Stimulated activated CD8-positive, alpha-beta memory T cell treated with anti-CD3 and anti-CD28 coated beads, Interleukin-2, amount 100 ng/mL, for 1 hour (primary cell): Measurements from ENCODE around the gene NGFR.

Experiments used
- DNase-seq, 2 donors: peaks; one replicate each; pipeline ENCODE4 v3.0.0-alpha.2; 2020; ENCODE audit warnings: low read depth in 2 of 2

NGFR gene

DNA sequence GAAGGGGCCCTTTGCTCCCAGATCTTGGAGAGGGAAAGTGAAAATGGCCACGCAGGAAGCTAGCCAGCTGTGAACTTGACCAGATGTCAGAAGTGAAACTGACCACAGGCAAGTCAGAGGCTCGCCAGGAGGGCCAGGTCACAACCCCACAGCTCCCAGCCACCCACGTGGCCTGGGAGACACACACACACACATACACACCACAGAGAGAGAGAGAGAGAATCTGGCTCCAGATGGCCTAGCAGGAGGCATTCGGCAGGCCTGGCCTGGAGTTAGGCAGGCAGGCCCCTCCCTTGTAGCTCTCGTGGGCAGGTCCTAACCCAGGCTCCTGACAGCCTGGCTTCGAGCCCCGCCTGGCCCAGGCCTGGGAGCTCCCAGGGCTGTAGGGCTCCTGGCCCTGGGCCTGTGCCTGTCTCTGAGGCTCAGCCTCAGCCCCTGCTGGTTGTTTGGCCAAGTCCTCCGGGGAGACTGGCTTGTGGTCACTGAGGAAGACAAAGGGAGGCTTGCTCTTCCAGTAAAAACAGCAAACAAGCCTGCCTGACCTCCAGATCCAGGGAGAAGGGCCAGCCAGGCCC, 20.2 kb downstream of the NGFR start:
- no peak for DNase-seq

DNA sequence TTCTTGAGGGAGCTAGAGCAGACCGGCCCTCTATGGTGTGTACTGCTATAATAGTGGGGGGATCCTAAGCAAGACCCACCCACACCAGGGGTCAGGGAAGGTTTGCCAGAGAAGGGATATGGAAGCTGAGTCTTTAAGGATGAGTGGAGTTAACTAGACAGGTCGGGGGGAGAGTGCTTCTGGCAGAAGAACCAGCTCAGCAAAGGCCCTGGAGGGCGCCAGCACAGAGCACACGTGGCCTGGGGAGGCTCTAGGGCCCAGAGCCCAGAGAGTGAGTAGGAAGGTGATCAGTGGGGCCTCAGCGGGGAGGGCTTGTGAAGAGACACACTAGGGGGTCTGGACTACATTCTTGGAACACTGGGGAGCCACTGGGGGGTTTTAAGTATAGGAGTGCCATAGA, 21.1 kb downstream of the NGFR start:
- no peak for DNase-seq

DNA sequence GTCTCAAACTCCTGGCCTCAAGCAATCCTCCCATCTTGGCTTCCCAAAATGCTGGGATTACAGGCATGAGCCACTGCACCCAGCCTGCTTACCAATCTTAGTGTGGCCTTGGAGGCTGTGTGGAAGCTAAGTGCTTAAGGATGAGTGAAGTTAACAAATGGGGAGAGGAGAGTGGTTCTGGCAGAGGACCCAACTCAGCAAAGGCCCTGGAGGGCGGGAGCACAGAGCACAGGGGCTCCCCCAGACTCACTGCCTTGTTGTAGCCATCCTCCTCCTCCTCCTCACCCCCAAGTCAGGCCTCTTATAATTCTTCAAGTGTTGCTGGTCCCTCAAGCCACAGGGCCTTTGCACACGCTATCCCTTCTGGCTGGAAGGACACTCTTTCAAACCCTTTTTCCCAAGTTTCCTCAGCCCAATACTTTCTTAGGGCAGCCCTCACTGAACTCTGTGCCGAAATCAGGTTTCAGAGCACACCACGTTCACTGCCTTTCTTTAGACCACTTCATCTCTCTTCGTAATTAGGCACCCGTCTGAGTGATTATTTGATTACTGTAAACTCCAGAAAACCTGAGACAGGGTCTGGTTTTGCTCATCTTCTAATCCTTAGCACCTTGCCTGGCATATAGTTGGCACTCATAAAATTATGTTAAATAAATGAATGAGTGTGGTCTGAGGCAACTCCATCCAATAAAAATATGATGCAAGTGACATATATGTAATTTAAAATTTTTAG, 23.4 kb downstream of the NGFR start:
- no peak for DNase-seq

DNA sequence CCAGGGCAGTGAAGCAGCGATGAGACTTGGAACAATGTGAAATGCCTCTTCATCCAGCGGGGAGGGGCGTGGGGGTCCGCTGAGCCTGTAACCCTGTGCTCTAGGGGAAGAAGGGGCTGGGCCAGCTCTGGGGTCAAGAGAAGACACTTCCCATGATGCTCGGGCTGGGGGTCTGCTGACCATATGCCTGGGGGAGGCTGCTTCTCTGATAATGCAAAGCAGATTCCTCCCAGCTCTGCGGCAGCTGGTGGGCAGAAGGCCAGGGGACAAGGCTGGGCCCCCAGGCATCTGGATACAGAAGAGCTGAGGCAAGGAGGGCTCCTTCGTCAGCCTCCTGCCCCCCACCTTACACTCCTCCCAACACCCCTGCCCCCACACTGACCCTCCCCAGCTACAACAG, 24.7 kb downstream of the NGFR start:
- DNase-seq = no peak

DNA sequence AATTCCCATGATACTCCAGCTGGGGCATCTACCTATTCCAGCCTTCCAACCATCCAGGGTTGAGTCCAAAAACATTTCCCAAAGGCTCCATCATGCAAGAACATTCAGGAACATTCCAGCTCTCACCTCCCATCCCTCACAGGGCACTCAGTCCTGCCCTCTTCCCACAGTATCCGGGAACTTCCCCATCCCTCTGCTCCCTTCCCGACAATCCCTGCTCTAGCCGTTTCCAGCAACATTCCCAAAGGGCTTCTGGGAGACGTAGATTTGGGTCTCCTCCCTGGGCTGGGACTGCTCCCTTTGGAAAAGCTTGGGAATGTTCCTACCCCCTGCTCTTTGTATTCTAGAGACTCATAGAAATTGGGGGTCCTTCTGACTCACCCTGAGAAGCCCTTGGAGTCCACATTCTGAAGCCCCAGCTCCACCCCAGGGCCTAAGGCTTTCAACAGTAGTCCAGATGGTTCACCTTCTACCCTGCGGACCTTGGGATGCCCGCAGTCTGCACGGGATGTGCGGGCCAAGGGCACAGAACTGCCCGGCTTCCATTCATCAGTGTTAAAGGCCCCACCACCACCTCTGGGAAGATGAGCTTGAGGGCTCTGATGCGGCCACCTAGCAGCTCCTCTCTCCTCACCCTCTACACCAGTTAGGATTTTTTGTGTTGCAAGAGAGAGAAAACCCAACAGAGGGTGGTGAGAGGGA, 25.4 kb downstream of the NGFR start:
- no peak for DNase-seq

DNA sequence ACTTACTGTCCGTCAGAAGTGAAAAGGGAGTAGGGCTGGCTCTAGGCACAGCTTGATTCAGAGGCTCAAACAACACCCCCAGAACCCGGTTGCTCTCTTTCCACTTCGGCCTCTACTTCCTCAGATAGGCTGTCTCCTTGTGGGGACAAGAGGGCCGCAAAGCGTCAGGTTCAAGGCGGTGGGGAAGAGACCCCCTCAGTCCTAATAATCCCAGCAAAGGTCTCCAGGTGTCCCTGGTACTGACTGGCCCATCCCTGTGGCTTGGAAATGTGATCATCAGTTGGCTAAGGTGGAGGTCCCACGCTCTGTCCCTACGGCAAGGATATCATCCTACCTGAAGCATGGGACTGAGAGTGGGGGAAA, 26.0 kb downstream of the NGFR start:
- no peak for DNase-seq

DNA sequence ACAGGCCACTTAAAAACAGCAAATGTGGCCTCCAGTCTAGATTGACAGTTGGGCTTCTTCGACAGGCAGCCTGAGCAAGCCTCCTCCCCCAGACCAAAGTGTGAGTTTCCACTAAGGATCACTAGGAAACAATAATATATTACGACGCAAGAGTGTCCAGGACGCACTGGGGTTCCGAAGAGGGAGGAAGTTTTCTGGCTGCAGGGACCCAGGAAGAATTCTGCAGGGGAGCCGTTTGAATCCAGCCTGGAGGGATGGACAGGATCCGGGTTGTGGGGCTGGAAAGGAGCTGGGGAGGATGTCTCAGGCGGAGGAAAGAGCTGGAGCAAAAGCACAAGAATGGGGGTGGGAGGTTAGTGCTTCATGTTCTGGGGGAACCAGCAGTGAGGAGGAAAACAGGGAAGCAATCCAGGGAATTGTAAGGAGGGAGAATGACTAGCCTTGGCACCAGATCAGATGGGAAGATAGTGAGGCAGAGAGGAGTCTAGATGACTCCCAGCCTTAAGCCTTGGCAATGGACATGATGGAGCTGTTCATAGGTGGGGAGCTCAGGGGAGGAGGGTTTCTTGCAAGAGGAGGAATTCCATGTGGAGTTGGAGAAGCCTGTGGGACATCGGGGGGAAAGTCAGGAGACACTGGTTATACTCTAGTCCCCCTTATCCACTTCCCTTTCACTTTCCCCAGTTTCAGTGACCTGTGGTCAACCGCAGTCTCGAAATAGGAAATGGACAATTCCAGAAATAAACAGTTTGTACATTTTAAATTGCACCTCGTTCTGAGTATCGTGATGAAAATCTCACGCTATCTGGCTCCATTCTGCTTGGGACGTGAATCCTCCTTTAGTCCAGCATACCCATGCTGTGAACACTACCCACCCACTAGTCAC, 26.6 kb downstream of the NGFR start:
- DNase-seq = no peak

DNA sequence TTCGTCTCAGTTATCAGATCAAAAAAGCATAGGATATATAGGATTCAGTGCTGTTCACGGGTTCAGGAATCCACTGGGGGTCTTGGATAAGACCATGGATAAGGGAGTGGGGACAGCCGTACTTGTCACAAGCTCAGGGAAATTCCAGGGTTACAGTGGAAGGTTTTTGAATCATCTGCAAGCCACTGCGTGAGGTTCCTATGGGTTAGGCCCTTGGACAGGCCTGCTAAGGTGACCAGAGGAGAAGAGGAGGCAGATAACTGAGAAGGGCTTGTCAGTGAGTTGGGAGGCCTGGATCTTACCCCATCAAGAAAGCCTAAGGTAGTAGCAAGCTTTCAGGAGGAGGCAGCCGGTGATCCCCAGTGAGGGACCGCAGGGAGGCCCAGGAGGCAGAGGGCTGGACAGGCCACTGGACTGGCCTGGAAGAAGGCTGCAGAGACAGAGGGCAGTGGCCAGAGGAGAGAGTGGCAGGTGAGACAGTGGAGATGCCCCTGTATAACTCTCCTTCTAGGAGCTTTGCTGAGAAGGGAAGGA, 27.3 kb downstream of the NGFR start:
- no peak for DNase-seq

DNA sequence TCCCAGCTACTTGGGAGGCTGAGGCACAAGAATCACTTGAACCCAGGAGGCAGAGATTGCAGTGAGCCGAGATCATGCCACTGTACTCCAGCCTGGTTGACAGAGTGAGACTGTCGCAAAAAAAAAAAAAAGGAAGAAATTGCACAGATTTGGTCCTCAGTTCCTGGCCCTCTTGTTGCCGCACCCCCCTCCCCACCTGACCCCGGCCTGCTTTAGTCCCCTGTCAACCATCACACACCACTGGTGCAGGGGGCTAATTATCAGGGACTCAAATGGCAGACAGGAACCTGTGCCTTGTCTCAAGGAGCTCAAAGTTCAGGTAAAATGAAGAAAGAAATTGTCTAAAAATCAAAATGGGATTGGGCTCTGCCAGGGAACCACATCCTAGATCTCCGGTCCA, 28.1 kb downstream of the NGFR start:
- DNase-seq = no peak

DNA sequence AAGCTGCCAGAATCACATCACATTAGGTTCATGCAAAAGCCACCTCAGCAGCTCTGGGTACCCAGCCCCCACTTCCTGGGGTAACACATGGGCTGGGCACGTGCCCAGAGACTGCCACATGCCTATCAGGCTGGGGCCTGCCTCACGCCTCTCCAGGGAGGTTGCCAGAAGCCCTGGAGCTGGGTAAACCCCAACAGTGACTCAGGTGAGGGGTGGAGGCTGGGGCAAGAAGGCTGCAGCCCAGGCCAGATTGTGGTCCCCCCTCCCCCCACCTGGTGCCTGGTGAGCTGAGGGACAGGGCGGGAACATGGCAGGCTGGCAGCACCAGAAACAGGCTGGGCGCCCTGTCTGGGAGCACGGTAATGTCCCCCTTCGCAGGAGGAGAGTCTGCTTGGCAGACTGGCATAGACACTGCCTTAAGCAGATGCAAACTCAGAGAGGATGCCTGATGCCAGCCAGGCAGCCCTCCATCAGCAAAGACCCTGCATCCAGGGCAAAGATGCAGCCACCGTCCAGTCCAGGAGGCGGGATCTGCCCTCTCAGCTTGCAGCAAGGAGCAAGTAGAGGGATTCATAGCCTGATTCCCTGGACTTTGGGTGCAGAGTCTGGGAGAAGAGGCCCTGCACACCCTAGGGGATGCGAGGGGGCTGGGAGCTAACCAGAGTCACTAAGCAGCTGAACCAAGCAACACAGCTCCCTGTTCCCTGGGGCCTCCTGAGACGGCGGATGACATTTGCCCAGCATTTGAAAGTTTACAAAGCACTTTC, 28.8 kb downstream of the NGFR start:
- no peak for DNase-seq

DNA sequence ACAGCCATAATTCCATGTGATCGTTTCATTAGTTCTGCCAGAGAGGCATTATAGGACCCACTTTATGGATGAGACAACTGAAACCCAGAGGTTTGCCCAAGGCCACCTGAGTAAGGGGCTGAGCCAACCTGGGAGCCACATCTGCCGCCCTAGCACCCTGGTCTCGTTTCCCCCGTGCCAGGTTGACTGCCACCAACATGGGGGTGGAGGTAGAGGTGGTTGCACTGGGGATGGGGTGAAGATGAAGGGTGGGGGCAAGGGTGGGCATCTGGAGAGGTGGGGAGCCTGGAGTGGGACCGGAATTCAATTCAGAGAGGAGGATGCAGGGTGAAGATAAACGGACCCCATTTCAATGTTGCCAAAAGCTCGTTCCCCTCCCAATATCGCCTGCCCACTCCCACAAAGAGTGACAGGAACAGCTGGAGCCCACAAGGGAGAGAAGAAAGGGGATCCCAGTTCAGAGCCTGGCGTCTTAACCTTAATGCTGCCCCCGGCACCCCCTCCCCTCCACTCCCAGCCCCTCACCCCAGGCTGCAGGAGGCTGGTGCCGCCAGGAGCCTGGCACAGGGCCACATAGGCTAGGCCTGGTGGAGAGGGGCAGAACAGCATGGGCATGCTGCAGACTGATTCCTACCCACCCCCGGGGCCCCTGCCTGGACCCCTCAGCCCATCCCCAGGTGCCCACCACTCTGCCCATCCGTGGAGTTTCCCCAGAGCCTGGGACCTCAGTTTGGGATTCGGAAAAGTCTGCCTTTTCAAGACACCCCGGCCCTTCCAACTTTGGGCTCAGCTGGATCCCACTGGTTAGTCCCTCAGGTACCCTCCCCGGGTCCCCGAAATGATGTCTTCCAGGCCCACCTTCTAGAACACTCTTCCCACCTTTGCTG, 29.6 kb downstream of the NGFR start:
- no peak for DNase-seq

DNA sequence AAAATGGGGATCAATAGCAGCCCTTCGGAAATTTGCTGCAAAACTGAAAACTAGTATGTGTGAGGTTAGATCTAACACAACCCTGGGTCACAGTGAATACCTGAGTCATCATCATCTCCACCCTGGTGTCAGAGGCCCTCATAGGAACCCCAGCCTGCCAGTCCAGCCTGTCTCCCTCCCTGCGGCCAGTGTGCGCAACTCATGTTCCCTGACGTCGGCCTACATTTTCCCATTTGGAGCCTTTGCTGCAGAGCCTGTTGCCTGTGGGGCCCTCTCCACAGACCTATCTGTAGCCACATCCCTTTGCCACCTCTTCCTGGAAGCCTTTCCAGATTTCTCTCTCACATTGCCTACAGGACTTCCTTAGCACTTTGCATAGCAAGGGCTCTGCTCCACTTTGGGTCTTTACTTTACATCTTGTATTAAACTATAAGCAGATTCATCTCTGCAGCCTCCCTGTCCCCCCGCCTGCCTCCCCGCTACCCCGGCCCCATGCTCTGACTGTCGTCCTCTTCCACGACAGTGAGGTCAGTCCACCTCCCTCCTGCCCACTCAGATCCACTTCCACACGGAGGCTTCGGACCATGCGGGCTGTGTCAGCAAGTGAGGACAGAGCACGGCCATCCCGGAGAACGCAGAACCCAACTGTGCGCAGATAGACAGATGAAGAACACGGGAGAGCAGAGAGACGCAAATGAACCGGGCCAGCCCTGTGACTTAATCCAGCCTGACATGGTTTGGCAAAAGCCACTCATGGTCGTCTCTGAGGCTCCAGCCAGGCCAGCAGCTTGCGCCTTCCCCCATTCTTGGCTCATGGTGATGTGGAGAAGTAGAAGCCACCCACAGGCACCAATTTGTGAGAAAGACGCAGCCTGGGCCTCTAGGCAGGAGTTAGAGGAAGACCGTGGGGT, 31.0 kb downstream of the NGFR start:
- DNase-seq = no peak

DNA sequence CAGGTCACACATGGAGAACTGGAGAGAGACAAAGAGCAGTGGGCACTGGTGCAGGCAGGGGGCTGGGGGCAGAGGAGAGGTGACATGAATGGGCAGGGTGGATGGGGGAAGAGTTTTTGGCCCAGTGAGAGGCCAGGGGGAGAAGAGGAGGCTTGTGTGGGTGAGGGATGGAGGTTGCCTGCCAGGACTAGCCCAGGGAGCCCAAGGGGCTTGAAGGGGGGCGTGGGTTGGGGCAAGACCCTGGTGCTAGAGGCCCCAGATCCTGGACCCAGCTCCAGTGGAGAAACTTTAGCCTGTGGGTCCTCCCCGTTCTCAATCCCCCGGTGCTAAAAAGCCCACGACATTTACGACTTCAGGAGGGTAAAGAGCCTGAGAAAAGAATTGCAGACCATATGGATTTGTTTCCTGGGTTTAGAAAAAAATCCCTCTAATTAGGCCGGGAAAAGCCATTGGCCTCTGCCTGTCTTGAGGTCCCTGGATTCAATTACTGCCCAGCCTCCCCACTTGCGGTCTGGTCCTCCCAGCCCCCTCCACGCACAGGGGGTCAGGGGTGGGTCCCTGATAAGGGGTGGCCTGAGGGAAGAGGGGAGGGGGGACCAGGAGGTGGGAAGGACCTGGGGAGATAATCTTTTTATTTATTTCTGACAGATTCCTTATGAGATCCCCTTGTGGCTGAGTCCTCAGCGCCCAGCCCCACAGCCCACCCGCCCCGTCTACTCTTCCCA, 33.0 kb downstream of the NGFR start:
- no peak for DNase-seq

DNA sequence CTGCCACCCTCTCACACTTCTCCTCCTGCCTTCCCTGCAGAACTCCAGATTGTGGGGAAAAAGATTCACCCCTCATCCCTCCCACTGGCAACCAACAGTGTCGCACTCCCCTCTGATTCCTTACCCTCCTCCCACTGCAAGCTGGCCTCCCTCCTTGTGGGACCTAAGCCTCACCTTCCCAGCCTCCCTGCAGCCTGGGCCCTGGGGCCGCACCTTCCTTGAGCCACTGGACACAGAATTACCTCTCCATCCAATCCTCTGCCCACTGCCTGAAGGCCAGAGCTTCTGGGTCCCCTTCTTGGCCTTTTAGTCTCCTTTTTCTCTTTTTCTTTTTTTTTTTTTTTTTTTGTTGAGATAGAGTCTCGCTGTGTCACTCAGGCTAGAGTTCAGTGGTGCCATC, 33.9 kb downstream of the NGFR start:
- no peak for DNase-seq

DNA sequence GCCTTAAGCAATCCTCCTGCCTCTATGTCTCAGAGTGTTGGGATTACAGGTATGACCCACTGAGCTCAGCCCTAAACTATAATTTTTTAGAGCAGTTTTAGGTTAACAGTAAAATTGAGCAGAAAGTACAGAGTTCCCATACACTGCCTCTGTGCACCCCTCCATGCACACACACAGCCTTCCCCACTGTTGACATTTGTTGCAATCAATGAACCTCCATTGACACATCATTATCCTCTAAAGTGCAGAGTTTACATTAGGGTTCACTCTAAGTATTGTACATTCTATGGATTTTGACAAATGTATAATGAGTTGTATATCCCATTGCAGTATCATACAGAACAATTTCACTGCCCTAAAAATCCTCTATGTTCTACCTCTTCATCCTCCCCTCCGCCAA, 35.0 kb downstream of the NGFR start:
- no peak for DNase-seq

DNA sequence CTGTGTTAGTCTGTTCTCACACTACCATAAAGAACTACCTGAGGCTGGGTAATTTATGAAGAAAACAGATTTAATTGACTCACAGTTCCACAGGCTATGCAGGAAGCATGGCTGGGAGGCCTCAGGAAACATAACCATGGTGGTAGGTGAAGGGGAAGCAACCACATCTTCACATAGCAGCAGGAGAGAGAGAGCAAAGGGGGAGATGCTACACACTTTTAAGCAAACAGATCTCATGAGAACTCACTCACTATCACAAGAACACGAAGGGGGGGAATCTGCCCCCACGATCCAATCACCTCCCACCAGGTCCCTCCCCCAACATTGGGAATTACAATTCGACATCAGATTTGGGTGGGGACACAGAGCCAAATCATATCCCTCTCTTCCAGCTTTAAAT, 48.8 kb downstream of the NGFR start:
- no peak for DNase-seq

DNA sequence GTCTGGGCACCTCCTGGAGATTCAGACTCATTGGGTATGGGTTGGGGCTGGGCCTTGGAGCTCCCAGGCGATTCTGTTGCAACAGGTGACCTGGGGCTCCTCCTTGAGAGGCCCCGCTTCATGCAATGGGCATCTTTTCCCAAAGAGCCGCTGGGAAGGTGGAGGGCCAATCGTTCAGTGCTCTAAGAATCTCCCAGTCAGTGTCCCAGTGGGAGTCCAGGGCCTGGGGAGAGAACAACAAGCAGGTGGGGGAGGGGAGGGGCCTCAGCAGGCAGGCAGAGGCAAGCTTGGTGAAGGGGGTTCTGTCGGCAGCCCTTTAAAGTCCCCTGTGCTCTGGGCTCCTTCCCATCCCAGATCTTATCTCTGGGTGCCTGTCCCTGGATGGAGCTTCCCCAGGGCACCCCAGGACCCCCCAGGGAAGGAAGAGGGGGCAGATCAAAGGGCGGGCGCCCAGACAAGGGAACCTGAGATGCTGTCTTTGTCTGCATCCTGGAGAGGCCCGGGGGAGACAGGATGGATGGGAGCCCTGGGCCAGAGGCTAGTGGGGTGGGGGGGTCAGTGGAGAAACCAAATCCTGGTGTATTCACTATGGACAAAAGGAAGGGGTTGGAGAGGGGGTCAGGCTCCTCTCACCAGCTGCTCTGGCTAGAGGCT, 50.0 kb downstream of the NGFR start:
- no peak for DNase-seq
